Measurements from ENCODE around the gene STPG3. TPM values are rescaled to one million over a fixed set of nuclear protein-coding genes. Genes with fewer than 3 reads are reported as not detected.
"Not testable (repeated sequence)": the region's sequence is repeated elsewhere in the genome, so short reads cannot be mapped to it uniquely, and the experiment has no call there.

The STPG3 gene
- total and polyA plus RNA-seq, 8 donors: not detected

DNA sequence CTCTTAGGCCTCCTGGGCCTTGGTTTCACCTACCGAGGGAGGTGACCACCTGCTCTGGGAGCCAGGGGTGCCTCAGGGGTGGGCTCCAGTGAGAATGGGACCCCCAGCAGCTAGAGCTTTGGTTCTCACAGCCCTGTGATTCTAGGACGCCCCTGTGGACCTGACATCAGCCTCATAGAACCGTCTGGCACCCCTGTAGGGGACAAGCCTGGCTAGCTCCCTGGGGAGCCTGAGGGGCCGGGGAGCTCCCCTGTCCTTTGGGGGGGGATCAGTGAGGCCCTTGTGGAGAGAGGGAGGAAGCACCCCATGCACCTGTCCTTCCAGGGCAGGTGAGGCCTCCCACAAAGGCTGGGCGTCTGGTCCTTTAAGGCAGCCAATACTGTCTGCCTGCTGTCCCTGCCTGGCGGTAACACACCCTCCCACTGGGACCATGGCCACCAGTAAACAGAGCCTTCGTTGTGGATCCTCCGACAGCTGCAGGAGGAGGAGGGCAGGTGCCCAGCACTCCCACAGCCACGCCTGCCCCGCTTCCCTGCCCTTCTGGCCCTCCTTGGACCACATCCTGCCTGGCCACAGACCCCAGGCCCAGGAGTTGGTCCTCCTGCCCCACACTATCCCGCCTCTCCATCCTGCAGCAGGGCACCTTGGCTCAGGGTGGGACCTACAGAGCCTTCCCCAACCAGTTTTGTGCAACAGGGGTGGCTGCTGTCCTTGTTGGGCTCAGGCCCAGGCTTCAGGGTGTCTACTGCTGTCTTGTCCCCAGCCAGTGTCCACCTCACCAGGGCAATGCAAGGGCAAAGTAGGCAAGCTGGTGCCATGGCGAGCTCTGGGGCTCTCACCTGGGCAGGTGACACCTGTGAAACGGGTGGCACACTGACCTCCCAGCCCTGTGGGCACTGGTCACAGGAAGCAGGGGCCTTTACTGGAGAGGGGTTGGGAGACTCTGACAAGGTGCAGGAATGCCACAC, 13.0 kb upstream of the STPG3 start:
- H3K36me3 ChIP-seq: peaks cover 9 to 13% (median 11%) of the 10 kb centered on the region in 4 donors

DNA sequence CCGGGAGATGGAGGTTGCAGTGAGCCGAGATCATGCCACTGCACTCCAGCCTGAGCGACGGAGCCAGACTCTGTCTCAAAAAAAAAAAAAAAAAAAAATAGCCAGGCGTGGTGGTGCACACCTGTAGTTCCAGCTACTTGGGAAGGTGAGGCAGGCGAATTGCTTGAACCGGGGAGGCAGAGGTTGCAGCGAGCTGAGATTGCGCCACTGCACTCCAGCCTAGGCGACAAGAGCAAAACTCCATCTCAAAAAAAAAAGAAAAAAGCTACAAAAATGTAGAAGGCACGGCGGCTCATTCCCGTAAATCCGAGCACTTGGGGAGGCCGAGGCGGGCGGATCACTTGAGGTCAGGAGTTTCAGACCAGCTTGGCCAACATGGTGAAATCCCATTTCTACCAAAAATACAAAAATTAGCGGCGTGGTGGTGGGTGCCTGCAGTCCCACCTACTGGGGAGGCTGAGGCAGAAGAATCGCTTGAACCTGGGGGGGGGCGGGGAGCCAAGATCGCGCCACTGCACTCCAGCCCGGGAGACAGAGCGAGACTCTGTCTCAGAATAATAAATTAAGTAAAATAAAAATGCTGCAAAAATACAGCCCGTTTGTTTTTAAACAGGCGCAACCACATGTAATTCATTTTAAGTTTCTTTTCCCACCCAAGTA, 11.4 kb upstream of the STPG3 start:
- peaks cover 16 to 22% (median 21%) of the 10 kb centered on the region in 4 donors for H3K36me3 ChIP-seq
- H3K9me3 ChIP-seq, DNase-seq: not testable (repeated sequence)
- peaks cover 7 to 16% (median 13%) of the 10 kb centered on the region in 3 donors for H3K27me3 ChIP-seq
- peak overlapping the region; percentile 60 to 78 (median 72) for H3K4me3 ChIP-seq
- intact Hi-C loops (cut with DNase I; ENCODE audit: low total_unique reads): loop anchor here (10.0 kb wide), 1 partner anchor 55 kb away; the partner anchor contains the start of genes ANAPC2 and SSNA1
- WGBS, 5 donors: 49 to 58% (median 55%) methylated on average over 27 of the region's 27 CpGs
- peaks cover 47 to 81% (median 77%) of the 10 kb centered on the region in 4 donors for H3K4me1 ChIP-seq
- peak overlapping the region; percentile 83 to 97 (median 94) for H3K27ac ChIP-seq

More for the DNA sequence above, 13.0 kb upstream of the STPG3 start:
- Histone ChIP-seq H3K27ac (peak overlapping the region in 2 of 5 donors; percentile 8 to 32), H3K27me3 (peaks cover 10 to 32% (median 30%) of the 10 kb centered on the region in 3 donors), H3K4me1 (peaks cover 40 to 73% (median 66%) of the 10 kb centered on the region in 4 donors), H3K4me3 (no peak overlapping the region), H3K9me3 (no peaks in the 10 kb centered on the region)
- 54 to 62% (median 60%) methylated on average over 10 to 13 of the region's 13 CpGs for WGBS, 5 donors
- TF ChIP-seq POLR2AphosphoS5 (IDR thresholded peaks at IDR 0.05) (peak in 1 of 3 donors; percentile 6), POLR2A (IDR thresholded peaks at IDR 0.05) (no peak)
- TF ChIP-seq, protein P1, sequence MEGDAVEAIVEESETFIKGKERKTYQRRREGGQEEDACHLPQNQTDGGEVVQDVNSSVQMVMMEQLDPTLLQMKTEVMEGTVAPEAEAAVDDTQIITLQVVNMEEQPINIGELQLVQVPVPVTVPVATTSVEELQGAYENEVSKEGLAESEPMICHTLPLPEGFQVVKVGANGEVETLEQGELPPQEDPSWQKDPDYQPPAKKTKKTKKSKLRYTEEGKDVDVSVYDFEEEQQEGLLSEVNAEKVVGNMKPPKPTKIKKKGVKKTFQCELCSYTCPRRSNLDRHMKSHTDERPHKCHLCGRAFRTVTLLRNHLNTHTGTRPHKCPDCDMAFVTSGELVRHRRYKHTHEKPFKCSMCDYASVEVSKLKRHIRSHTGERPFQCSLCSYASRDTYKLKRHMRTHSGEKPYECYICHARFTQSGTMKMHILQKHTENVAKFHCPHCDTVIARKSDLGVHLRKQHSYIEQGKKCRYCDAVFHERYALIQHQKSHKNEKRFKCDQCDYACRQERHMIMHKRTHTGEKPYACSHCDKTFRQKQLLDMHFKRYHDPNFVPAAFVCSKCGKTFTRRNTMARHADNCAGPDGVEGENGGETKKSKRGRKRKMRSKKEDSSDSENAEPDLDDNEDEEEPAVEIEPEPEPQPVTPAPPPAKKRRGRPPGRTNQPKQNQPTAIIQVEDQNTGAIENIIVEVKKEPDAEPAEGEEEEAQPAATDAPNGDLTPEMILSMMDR (IDR thresholded peaks at IDR 0.05): no peak
- intact Hi-C loops (cut with DNase I; ENCODE audit: low total_unique reads): loop anchor here (10.0 kb wide), 1 partner anchor 53 kb away; the partner anchor contains the start of genes ANAPC2 and SSNA1
- peak in 1 of 2 donors; percentile 68 for DNase-seq

- no peaks in the 10 kb centered on the region for H3K9me3 ChIP-seq
- H3K27ac ChIP-seq: peak overlapping the region; percentile 83 to 97 (median 94)
- peaks cover under 1 to 9% (median 6%) of the 10 kb centered on the region in 3 donors for H3K27me3 ChIP-seq
- DNase-seq: peak; percentile 74 to 94
- peaks cover 16 to 22% (median 21%) of the 10 kb centered on the region in 4 donors for H3K36me3 ChIP-seq
- intact Hi-C loops (cut with DNase I; ENCODE audit: low total_unique reads): no loop called here
- 0 to 2% (median 1%) methylated on average over 10 to 58 of the region's 58 CpGs for WGBS, 5 donors
- peak overlapping the region; percentile 60 to 78 (median 72) for H3K4me3 ChIP-seq
- TF ChIP-seq POLR2A (IDR thresholded peaks at IDR 0.05): no peak
- TF ChIP-seq POLR2AphosphoS5 (IDR thresholded peaks at IDR 0.05): peak in 2 of 3 donors; percentile 29 to 55
- H3K4me1 ChIP-seq: peaks cover 47 to 78% (median 76%) of the 10 kb centered on the region in 4 donors
Measured at GRCh38 chr9:137240318-137240840, 10.7 kb upstream of the STPG3 start.

DNA sequence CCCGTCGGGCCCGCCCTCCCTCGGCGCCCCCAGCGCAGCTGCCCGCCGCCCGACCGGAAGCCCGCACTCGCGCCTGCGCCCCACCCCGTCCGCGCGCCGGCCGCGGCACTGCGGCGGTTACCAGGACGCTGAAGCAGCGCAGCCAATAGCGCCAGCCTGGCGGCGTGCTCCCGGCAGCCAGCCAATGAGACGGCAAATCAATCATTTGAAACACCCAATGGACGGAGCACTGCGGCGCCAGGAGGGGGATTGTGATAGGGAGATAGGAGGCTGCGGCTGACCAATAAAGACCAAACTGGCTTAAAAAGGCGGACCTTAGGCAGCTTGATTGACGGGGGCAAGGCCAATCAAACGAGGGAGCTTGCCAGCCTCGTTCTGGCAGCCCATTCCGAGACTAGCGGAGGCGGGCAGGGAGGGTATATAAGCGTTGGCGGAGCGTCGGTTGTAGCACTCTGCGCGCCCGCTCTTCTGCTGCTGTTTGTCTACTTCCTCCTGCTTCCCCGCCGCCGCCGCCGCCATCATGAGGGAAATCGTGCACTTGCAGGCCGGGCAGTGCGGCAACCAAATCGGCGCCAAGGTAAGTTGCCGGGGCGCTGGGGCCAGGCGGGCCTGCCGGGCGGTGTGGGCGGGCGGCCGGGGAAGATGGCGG, 10.1 kb upstream of the STPG3 start, which contains the start of gene TUBB4B:
TSS of gene TUBB4B (plus strand) at position 447 of the 649 bp plus-strand sequence. CDS start at position 521, 74 bp downstream.
- intact Hi-C loops (cut with DNase I; ENCODE audit: low total_unique reads): no loop called here
- TF ChIP-seq, protein P1 (IDR thresholded peaks at IDR 0.05): no peak
- TF ChIP-seq POLR2A (IDR thresholded peaks at IDR 0.05) (peak in 2 of 4 donors; percentile 91 to 100), EP300 (IDR thresholded peaks at IDR 0.05) (no peak), POLR2AphosphoS5 (IDR thresholded peaks at IDR 0.05) (peak; percentile 86 to 100 (median 100))
- peak within 1 kb of the TSS; percentile 93 to 97 (median 97) for H3K27ac ChIP-seq
- 0% methylated on average over 42 to 67 of the region's 67 CpGs for WGBS, 5 donors
- H3K36me3 ChIP-seq: peaks cover 16 to 22% (median 21%) of the 10 kb centered on the region in 4 donors
- H3K4me1 ChIP-seq: peaks cover 45 to 72% (median 71%) of the 10 kb centered on the region in 4 donors
- H3K9me3 ChIP-seq: no peaks in the 10 kb centered on the region
- peak; percentile 99 to 100 for DNase-seq
- H3K4me3 ChIP-seq: peak within 1 kb of the TSS; percentile 73 to 94 (median 82)
- peaks cover 0 to 3% (median under 1%) of the 10 kb centered on the region in 3 donors for H3K27me3 ChIP-seq

Measured in stomach (tissue), 9 donors.